Stimulated activated CD4-positive, alpha-beta T cell treated with anti-CD3 and anti-CD28 coated beads, Interleukin-1b, Interleukin-23, amount 100 ng/mL, for 4 hours (primary cell): ENCODE measurements around the gene ERBB3.
A peak's percentile ranks its signal among the peaks of the same experiment; 100 is the strongest.

Source experiments
- DNase-seq, 2 donors: peaks; one replicate each; pipeline ENCODE4 v3.0.0-alpha.2; 2020; ENCODE audit warnings: low read depth in 2 of 2

ERBB3 gene

DNA sequence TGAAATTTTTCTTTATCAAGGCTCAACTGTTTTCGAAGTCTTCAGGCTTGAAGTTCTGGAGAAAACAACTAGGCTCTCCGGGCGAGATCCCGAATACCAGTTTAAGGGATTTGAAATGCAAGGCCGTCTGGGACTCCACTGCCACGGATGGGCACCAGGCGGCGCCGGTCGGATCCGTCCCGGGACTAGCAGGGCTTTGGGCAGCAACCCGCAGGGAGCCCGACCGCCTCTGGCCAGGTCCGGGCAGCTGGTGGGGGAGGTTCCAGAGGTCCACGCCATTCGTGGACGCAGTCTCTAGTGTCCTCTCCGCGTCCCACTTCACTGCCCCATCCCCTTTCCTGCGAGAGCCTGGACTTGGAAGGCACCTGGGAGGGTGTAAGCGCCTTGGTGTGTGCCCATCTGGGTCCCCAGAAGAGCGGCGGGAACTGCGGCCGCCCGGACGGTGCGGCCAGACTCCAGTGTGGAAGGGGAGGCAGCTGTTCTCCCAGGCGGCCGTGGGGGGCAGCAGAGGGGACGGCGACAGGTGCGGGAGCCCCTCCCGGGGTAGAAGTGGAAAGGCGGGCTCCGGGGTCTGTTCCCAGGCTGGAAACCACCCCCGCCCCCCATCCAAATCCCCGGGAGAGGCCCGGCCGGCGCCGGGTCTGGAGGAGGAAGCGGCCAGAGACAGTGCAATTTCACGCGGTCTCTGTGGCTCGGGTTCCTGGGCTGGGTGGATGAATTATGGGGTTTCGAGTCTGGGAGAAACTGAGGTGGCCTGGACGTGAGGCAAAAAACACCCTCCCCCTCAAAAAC lies 838 bp upstream of the ERBB3 start:
- DNase-seq: peak; percentile 24 to 39

DNA sequence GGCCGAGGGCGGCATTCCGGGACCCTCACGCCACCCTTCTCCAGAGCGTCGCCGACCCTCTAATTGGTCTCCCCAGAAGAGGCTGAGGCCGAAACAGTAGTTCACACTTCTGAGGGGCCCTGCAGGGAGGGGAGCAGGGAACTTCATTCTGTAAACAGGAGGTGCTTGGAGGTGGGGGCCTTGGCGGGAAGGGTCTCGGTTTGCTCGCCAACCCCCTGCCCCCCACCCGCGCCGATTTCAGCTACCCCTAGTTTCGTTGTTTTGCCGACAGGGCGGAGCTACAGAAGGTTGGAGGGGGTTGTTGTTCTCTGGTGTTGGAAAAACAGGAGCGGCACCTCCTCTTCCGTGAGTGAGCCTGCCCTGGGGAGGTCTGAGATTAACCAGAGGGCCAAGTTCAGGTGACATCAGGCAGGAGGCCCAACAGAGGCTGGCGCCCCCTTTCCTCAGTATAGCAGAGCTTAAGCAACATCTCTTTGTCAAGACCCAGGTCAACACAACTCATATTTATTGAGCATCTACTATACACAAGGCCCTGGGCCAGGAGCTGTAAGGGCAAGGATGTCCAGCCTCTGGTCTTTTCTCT lies 682 bp downstream of the ERBB3 start:
- DNase-seq: no peak

DNA sequence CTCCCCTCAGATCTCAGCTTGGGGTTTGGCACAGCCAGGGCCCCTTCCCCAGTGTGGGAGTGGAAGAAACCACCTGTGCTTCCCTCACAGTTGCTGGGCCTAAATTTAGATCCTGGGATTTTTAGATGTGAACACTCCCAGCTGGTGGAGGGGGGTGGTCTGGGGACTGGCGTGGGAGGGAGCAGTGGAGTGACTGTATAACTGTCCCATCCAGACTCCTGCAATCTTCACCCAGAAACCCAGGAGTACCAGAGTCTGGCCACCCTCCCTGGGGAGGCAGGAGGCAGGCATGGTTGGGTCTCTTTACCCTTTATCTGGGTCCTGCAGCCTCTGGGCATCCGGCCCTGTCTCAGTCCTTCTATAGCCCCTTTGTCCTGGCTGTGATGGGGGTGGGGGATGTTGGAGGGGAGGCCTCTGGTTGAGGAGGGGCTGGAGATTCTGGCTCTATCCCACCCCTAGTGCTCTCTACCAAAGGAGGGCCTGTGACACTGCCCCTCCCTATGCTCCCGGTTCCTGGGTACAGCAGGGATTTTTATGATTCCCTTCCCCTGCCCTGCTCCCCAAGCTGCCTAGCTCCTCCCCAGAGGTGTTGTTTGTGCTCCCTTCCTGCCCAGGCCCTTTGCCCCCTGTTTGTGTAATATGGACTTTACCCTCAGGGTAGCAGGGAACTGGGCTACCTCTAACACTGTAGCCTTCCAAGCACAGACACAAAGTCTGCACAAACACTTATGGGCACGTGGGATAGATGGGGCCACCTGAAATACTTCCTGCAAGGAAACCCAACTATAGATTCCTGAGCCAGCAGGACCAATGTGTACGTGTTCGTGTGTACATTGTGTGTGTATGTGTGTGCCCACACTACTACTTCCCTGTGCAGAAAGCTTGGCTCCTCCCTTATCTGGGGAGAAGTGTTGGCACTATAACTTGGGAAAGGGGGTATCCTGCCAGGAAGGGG lies 1.7 kb downstream of the ERBB3 start:
- no peak for DNase-seq

DNA sequence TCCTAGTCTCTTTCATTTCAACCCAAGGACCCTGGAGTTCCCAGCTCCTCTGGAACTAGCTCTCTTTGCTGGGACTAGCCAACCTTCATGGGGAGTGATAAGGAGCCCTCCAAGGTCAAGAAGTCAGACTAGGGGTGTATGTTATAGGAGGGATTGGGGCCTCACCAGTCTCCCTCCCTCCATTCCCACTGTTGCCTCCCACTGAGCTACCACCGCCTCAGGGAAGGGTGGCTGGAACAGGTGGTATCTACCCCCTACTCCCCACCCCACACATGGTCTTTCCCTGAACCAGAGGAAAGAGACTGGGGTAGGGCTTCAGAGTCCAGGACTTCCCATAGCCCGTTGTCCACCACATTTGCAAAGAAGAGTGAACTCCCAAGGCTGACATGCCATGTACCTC lies 2.4 kb downstream of the ERBB3 start:
- DNase-seq: no peak

DNA sequence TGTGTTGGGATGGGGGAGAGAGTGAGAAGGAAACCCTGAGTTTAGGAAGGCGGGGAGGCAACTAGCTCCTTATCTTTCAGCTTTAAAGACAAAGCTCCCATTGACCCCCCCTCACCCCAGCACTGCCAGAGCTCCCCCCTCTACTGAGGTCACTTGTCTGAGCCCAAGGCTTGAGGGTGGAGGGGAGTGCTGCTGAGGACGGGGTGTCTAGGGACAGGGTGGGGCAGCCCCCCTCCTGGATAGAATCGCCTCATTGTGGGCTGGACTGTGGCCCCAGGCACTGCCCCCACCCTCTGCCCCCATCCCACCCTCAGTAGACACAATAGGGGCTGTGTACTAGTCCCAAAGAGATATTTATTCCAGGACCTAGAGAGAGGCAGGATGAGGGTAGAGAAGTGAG lies 3.0 kb downstream of the ERBB3 start:
- no peak for DNase-seq

DNA sequence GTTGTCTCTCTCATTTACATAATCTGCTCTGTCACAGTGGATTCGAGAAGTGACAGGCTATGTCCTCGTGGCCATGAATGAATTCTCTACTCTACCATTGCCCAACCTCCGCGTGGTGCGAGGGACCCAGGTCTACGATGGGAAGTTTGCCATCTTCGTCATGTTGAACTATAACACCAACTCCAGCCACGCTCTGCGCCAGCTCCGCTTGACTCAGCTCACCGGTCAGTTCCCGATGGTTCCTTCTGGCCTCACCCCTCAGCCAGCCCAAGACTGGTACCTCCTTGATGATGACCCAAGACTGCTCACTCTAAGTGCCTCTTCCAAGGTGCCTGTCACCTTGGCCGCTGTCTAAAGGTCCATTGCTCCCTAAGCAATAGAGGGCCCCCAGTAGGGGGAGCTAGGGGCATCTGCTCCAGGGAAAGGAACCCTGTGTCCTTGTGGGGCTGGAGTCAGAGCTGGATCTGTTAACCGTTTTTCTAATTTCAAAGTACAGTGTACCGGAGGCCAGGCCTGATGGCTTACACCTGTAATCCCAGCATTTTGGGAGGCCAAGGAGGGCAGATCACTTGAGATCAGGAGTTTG lies 5.1 kb downstream of the ERBB3 start:
- DNase-seq: no peak

DNA sequence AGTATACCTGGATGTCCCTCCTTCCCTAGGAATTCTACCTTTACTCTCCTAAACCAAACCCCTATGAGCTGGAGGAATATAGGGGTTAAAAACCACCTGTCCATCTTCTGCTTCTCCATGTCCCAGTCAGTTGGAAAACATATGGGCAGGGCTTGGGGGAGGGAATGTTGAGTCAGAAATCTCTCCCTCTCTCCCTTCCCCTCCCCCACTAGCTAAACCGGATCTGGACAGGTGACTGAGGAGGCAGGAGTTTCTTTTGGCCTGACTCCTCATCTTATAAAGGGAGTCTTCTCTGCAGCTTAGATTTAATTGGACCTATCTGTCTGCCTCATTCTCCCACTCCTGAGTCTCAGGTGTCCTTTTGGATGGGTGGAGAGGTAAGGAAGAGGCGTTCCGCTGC lies 6.1 kb downstream of the ERBB3 start:
- DNase-seq: no peak

DNA sequence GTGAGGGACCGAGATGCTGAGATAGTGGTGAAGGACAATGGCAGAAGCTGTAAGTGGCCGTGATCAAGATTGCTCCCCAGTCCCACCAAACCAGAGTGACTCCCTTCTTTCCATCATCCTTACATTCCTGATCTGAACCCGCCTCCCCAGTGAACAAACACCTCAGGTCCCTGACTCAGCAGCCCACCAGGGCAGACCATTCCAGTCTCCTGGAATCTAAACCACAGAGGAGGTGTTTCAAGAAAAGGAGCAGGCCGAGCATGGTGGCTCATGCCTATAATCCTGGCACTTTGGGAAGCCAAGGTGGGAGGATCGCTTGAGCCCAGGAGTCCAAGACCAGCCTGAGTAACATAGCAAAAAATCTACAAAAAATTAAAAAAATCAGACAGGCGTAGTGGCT lies 6.6 kb downstream of the ERBB3 start:
- no peak for DNase-seq

DNA sequence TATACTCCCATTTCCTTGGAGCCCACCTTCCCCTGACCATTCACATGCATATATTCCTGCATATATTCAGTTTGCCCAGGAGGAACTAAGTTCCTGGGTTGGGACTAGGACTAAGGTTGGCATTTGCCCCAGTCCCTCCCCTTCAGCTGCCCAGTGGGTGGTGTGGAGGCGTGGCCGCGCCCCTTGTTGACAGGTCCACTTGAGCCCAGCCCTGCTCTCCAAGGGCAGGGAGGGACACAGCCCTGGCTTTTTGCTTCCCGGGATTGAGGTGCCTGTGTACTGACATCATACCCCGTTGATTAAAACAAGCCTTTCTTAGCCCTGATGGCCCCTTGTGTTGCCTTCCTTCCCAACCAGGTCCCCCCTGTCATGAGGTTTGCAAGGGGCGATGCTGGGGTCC lies 7.3 kb downstream of the ERBB3 start:
- DNase-seq: no peak

DNA sequence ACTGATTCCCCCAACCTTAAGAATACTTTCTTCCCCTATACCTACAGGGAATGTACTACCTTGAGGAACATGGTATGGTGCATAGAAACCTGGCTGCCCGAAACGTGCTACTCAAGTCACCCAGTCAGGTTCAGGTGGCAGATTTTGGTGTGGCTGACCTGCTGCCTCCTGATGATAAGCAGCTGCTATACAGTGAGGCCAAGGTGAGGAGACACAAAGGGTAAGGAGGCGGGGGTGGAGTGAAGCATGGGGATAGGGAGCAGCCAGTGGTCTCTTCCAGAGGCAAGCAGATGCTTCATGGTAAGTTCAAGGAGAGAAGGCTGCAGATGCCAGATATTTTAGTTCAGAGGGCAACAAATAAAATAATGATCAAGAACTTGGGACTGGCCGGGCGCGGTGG lies 17.8 kb downstream of the ERBB3 start:
- no peak for DNase-seq

DNA sequence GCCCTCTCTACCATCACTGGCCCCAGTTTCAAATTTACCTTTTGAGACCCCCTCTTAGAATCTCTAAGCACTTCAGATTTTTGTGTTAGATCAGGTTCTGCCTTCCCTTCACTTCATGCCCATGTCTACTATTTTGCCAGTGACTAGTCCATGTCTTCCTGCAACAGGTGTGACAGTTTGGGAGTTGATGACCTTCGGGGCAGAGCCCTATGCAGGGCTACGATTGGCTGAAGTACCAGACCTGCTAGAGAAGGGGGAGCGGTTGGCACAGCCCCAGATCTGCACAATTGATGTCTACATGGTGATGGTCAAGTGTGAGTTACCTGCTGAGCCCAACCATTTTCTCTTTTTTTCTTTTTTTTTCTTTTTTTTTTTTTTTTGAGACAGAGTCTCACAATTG lies 18.6 kb downstream of the ERBB3 start:
- no peak for DNase-seq

DNA sequence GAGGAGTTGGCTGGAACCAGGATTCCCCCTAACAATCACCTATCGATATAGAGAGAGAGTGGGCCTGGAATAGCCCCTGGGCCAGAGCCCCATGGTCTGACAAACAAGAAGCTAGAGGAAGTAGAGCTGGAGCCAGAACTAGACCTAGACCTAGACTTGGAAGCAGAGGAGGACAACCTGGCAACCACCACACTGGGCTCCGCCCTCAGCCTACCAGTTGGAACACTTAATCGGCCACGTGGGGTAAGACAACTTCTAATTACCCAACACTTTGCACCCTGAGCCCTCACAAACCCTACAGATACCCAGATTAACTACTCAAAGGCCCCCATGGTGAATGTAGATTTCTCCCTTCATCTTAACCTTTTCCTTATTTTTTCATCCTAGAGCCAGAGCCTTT lies 19.8 kb downstream of the ERBB3 start:
- DNase-seq: no peak

DNA sequence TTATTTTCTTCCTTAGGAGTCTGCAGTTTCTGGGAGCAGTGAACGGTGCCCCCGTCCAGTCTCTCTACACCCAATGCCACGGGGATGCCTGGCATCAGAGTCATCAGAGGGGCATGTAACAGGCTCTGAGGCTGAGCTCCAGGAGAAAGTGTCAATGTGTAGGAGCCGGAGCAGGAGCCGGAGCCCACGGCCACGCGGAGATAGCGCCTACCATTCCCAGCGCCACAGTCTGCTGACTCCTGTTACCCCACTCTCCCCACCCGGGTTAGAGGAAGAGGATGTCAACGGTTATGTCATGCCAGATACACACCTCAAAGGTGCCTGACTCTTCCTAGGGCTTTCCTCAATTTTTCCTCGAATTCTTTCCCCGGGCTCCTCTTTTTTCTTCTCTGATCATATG lies 21.1 kb downstream of the ERBB3 start:
- DNase-seq: no peak

DNA sequence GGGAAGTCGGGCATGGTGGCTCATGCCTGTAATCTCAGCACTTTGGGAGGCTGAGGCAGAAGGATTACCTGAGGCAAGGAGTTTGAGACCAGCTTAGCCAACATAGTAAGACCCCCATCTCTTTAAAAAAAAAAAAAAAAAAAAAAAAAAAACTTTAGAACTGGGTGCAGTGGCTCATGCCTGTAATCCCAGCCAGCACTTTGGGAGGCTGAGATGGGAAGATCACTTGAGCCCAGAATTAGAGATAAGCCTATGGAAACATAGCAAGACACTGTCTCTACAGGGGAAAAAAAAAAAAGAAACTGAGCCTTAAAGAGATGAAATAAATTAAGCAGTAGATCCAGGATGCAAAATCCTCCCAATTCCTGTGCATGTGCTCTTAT lies 22.7 kb downstream of the ERBB3 start:
- DNase-seq: no peak

DNA sequence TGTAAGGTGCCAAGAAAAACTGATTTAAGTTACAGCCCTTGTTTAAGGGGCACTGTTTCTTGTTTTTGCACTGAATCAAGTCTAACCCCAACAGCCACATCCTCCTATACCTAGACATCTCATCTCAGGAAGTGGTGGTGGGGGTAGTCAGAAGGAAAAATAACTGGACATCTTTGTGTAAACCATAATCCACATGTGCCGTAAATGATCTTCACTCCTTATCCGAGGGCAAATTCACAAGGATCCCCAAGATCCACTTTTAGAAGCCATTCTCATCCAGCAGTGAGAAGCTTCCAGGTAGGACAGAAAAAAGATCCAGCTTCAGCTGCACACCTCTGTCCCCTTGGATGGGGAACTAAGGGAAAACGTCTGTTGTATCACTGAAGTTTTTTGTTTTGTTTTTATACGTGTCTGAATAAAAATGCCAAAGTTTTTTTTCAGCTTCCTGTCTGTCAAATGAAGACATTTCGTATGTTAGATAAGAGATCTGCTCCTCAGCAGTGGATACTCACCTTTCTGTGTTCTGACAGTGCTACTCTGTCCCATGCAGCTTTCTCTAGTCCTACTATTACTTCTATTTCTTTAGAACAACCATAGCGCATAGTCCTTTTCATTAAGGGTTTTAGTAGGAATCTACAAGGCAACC lies 23.2 kb downstream of the ERBB3 start:
- no peak for DNase-seq

DNA sequence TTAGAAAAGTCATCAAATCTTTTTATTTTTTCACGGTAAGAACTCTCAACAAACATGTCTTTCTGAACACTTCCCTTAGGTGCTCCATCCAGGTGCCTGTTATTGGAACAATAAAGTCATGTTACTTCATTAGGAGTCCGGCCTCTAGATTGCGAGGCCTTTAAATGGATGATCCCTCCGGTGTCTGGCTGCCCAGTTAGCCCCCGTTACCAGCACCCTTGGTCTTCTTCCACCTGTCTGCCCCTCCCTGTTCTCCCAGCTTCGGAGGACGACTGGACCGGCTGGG lies 23.8 kb downstream of the ERBB3 start:
- DNase-seq: no peak

DNA sequence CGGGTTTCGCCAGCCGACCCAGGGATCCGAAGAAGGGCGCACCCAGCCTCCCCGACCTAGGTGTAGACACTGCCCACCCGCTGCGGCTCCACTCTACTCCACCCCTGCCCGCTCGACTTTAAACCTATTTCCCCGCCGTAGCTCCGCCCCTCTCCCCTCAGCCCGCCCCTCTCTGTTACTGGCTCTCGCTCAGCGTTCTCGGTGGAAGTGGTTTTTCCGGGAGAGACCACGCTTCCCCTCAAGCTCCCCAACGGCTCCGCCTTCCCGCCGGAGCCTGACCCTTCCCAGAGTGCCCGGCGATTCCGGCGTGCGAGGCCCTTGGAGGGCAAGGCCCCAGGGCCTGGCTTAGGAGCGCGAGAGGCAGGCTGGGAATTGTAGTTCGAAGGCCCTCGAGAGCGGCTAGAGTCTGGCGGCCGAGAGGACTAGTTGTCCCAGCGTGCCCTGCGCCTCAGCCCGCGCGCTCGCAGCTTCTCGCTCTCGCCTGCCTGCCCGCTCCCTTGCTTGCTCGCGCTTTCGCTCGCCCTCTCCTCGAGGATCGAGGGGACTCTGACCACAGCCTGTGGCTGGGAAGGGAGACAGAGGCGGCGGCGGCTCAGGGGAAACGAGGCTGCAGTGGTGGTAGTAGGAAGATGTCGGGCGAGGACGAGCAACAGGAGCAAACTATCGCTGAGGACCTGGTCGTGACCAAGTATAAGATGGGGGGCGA lies 24.3 kb downstream of the ERBB3 start, which contains the start of gene PA2G4:
PA2G4 (plus strand) TSS at position 451 of the 706 bp plus-strand sequence; CDS start at position 630, 179 bp downstream.
- peak; percentile 93 to 96 for DNase-seq

DNA sequence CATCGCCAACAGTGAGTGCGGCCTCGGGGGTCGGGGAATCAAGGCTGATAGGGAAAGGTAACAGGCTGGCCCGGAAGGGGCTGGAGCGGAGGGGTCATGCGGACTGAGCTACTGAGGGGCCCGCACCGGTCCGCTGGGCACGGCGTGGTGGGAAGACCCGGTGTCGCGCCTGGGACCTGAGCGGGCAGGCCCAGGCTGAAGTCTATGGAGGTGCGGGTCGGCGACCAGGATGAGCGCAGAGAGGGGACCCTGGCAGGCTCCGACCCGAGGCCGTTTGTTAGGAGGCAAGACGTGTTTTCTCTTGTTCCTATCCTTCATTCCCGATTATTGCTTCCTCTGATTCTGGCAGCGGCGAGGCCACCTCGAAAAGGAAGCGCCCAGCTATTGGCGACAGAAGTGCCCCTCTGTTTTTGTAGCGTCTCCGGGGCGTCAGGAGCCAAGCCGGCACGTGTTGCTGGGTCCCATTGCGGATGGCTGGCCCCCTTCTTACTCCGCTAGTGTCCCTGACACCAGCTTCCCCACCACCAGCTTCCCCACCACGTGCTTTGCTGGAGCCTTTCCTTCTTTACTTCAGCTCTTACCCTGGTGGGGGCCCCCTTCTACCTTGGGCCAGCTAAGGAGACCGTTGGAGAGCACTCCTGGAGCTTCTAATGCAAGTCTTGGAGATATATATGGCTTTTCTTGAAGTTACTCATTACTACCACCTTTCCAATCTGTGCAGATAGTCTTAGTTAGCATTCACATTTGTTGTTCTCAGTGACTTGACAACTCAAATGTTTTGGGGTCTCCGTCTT lies 25.0 kb downstream of the ERBB3 start:
- no peak for DNase-seq

DNA sequence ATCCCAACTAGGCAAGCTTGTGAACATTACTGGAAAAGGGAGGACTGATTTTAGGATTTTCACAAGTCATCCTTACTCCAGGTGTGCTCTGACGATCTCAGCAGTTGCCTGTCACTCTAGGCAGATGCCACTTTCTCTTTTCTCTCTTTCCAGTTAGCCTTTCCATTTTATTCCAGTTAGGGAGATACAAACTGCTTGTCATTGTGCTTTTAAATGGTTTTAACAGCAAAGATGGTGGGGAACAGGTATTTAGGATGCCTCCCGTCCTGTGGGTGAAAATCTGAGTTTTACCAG lies 25.6 kb downstream of the ERBB3 start:
- no peak for DNase-seq

DNA sequence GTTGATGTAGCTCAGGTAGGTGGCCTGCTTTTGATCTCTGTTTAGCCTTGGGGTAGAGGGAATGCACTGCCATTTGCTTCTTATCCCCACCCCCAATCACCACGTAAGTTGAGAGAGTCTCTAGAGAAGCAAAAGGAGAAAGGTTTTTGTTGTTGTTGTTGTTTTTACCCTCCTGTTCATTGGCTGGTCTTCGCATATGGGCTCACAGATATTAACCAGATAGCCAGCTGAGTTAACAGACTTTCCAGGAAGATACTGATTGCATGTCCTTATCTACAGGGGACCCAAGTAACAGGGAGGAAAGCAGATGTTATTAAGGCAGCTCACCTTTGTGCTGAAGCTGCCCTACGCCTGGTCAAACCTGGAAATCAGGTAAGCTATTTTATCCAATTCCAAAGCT lies 27.3 kb downstream of the ERBB3 start:
- no peak for DNase-seq

DNA sequence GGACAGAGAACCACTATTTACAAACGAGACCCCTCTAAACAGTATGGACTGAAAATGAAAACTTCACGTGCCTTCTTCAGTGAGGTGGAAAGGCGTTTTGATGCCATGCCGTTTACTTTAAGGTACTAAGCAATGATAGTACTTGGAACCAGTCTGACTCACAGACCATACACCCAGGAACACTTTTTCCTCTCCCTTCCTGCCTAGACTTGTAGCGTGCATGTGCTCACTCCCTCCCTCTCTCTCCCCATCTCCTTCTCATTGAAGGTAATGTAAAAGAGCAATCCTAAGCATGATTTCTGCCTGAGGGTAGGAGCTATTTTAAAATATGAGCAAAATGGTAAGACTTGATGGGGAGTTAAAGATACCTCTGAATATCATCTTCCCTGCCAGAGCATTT lies 30.6 kb downstream of the ERBB3 start:
- no peak for DNase-seq
